Measurements from ENCODE around the gene BMP7.
"Not testable (repeated sequence)": the region's sequence is repeated elsewhere in the genome, so short reads cannot be mapped to it uniquely, and the experiment has no call there.

BMP7 gene

DNA sequence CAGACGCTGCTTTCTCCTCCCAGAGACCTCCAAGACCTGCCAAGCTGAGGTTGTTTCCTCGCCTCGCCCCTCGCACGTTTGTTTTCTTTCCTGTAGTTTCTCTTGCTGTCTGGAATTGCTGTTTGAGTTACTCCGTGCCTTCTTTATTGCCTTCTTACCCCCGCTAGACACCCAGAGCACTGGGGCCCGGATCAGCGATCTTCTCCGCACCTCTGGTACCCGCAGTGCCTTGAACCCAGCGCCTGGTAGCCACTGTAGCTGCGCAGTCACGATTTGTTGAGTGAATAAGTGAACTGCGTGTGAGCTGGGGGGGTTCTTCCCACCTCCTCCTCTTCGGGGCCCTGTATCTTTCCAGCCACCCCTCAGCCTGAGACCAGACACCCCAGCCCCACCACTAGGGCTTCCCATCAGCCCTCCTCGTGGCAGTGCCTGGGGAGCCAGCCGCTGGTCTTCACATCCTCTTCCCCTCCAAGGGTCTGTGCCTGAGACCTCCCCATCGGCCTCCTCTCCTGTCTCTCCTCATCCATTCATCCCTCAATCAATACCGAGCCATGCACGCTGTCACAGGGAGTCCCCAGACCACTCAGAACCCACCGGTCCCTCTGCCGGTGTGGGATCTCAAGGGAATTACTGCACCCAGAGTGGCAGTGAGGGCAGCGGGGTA, 849 bp upstream of the BMP7 start:
- no peak overlapping the region for H3K4me3 ChIP-seq (ENCODE audit: low read depth, low read length)
- no peak for DNase-seq (ENCODE audit: low read depth)
- TF ChIP-seq, protein P1, sequence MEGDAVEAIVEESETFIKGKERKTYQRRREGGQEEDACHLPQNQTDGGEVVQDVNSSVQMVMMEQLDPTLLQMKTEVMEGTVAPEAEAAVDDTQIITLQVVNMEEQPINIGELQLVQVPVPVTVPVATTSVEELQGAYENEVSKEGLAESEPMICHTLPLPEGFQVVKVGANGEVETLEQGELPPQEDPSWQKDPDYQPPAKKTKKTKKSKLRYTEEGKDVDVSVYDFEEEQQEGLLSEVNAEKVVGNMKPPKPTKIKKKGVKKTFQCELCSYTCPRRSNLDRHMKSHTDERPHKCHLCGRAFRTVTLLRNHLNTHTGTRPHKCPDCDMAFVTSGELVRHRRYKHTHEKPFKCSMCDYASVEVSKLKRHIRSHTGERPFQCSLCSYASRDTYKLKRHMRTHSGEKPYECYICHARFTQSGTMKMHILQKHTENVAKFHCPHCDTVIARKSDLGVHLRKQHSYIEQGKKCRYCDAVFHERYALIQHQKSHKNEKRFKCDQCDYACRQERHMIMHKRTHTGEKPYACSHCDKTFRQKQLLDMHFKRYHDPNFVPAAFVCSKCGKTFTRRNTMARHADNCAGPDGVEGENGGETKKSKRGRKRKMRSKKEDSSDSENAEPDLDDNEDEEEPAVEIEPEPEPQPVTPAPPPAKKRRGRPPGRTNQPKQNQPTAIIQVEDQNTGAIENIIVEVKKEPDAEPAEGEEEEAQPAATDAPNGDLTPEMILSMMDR (IDR thresholded peaks at IDR 0.05; ENCODE audit: control insufficient read depth, extremely low read depth, insufficient read depth): no peak

GRCh38 chr20:57265997-57266290, 497 bp downstream of the BMP7 start:
- TF ChIP-seq, protein P1 (IDR thresholded peaks at IDR 0.05; ENCODE audit: control insufficient read depth, extremely low read depth, insufficient read depth): no peak
- DNase-seq (ENCODE audit: low read depth): no peak
- H3K4me3 ChIP-seq (ENCODE audit: low read depth, low read length): no peak overlapping the region

DNA sequence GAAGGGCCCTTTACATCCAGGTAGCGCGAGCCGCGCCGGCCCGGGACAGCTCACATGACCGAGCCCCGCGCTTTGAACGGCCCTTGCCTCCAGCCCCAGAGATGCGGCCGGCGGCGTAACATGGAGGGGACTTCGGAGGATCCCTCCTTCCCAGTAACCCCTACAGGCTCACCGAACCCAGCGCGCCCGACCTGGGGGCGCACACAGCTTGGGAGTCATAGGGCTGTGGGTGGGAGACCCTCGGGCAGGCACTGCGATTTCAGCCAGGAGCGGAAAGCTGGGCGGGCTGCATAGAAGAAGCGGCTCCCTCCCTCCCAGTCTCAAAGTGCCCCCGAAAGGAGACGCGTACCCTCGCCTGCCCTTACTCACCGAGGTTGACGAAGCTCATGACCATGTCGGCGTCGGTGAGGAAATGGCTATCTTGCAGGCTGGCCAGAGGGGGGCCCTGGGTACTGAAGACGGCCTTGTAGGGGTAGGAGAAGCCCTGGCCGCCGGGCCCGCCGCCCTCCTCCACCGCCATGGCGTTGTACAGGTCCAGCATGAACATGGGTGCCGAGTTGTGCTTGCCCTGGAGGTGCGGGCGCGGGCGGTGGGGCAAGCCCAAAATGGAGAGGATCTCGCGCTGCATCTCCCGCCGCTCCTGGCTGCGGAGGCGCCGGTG, 975 bp downstream of the BMP7 start:
- no peak overlapping the region for H3K4me3 ChIP-seq (ENCODE audit: low read depth, low read length)
- TF ChIP-seq, protein P1 (IDR thresholded peaks at IDR 0.05; ENCODE audit: control insufficient read depth, extremely low read depth, insufficient read depth): no peak
- DNase-seq (ENCODE audit: low read depth): no peak

DNA sequence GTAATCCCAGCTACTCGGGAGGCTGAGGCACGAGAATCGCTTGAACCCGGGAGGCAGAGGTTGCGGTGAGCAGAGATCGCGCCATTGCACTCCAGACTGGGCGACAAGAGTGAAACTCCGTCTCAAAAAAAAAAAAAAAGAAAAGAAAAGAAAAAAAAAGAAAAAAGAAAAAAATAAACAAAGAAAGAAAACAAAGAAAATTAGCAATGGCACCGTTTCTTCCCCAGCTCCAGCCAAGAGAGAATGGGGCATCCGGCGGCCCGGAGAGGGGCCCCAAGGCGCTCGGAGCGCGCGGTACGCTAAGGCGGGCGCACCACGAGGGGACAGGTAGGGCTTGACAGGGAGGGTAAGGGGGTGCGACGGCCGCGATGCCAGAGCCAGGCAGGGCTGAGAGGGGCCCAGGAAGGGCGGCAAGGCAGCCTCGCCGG, 1.5 kb downstream of the BMP7 start:
- DNase-seq (ENCODE audit: low read depth): not testable (repeated sequence)

GRCh38 chr20:57263801-57264792, 2.3 kb downstream of the BMP7 start:
- 0 out of 2 replicates have a peak overlapping the region, but pooled peaks have one; percentile 16 for H3K4me3 ChIP-seq (ENCODE audit: low read depth, low read length)
- peak; percentile 14 for DNase-seq (ENCODE audit: low read depth)
- TF ChIP-seq, protein P1 (IDR thresholded peaks at IDR 0.05; ENCODE audit: control insufficient read depth, extremely low read depth, insufficient read depth): no peak

More for the DNA sequence above, 1.5 kb downstream of the BMP7 start:
- H3K4me3 ChIP-seq (ENCODE audit: low read depth, low read length): not testable (repeated sequence)

DNA sequence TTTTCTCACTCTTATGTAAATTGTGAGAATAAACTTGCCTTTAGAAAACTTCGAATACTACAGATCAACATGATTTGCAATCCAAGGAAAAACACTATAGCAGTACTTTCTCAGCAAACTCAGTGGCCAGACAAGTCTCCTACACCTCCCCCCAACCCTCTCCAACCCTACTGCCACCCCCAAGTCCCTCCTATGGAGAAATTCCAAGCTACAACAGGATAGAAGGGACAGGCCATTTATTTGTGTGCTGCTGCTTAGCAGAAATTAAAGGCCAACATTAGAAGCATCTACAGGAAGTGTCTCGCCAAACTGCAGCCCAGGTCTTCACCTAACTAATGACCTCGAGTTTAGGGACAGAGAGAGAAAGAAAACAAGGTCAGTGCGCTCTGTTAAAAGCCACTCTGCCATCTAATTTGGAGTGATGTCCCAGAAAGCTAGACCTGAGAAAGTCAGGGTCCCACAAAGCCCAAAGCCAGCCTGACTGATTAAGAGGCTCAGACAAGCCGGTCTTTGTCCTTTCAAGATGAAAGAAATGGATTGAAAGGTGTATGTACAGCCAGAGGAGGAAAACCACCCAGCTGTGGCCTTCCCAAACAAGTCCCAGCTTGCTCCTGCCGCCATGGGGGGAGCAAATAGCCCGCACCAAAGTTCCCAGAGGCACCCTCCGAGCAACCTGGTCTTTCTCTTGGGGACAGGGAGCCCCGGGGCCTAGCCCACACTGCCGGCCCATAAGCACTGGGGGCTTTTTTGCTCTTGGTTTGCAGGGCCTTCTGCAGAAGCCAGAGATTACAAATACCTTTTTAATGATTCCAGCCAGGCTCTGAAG, 3.4 kb downstream of the BMP7 start:
- no peak overlapping the region for H3K4me3 ChIP-seq (ENCODE audit: low read depth, low read length)
- TF ChIP-seq, protein P1 (IDR thresholded peaks at IDR 0.05; ENCODE audit: control insufficient read depth, extremely low read depth, insufficient read depth): no peak
- DNase-seq (ENCODE audit: low read depth): no peak

Measured in LNCaP clone FGC (cell line).